Stimulated activated CD8-positive, alpha-beta memory T cell treated with anti-CD3 and anti-CD28 coated beads, Interleukin-7, amount 100 ng/mL, for 24 hours (primary cell): ENCODE results near the gene SLC38A8.

ENCODE experiments used
- DNase-seq: peaks from one replicate; pipeline ENCODE4 v3.0.0-alpha.2; 2020; ENCODE audit warnings: low read depth

Gene SLC38A8

DNA sequence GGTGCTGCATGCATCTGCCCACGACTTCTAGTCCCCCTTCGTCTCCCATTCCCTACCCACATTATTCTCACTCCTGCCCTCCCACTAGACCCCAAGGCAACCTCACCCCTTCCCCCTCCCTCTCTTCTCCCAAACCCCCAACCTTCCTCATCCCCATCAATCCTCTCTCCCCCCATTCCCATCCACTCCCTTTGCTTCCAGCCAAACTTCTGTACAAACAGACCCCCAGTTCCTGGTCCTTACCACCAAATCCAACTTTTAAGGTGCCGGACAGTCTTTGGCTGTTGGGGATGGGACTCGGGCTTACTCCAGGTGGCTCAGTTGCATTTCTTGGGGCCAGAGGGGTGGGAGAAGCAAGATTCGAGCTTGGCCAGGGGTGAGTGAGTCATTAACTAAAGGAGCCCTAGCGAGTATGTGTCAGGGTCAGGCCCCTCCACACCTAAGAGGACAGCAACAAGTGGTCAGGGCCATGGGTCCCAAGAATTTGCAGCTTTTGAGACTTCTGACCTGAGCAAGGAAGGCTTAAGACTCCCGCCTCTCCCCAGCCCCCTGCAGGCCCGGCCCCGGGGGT is at the start of gene SLC38A8:
Gene SLC38A8, minus strand, starts transcription at position 488 of the 571 bp plus-strand sequence. CDS start 638 bp downstream, outside the sequence.
- DNase-seq, result no peak

- DNase-seq, result no peak
These were observed 48.9 kb upstream of the SLC38A8 start for GRCh38 chr16:84091460-84091859.

DNA sequence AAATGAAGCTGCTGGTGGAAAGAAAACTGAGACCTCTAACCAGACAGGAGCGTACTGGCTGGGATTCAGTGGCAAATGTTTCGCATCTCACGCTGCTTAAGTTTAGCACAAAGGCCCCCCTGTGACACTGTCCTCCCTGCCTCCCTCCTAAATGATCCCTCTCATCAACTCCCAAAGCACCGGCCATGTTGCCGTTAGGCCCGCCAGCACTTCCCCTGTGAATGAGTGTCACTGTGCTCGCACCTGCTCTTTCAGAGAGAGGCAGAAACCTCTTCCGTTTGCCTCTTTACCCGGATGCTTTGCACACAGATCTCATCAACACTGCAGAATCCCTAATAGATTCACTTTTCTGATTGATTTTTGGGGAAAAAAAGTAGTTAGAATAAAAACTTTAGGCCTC is 47.6 kb upstream of the SLC38A8 start:
- no peak for DNase-seq

- no peak for DNase-seq
These were observed 46.2 kb upstream of the SLC38A8 start for GRCh38 chr16:84088695-84089395.

- no peak for DNase-seq
These were observed 45.0 kb upstream of the SLC38A8 start for GRCh38 chr16:84087466-84088151.

- no peak for DNase-seq
These were observed 44.4 kb upstream of the SLC38A8 start for GRCh38 chr16:84087001-84087400.

DNA sequence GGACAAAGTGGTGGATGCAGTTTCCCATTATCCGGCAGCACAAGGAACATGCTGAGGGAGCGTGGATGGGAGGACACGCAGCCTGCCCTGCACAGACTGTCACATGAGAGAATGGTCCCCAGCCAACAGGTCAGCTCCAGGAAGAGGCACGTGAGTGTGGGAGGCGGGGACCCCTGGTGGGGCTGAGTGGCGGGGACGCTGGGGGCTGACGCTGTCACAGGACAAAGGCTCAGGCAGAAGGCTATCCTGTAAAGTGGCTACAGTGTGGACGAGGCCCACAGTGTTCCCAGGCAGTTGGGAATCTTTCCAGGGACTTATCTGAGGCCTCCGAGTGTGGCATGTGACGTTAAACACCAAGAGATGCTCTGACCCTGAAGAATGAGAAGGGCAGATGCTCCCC is 43.7 kb upstream of the SLC38A8 start:
- no peak for DNase-seq

DNA sequence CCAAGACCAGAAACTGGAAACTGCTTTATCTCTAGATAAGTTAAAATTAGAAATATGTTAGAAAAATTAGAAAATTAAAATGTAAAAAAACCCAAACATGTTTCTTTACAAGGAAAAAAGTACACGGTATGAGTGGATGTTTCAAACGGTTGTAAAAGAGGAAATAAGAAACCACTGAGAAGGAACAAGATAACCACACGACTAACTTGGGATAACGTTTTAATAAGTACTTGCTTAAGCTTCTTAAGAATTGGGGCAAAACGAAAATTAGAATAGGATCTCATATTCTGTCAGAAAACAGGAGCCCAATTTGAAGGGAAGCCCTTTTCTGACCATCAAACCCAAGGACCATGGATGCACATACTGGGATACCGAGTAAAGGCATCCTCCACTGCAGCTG is 43.2 kb upstream of the SLC38A8 start:
- DNase-seq, result no peak

DNA sequence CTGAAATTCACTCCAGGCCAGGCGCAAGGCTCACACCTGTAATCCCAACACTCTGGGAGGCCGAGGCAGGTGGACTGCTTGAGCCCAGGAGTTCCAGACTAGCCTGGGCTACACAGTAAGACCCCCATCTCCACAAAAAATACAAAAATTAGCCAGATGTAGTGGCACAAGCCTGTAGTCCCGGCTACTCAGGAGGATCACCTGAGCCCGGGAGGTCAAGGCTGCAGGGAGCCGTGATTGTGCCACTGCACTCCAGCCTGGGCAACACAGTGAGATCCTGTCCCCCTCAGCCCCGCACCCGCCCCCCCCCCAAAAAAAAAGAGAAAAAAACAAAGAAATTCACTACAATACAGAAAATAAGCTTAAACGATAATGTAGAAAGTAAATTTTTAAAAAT is 42.7 kb upstream of the SLC38A8 start:
- no peak for DNase-seq

- DNase-seq, result peak; percentile 36
These were observed 42.1 kb upstream of the SLC38A8 start for GRCh38 chr16:84084570-84085270.

DNA sequence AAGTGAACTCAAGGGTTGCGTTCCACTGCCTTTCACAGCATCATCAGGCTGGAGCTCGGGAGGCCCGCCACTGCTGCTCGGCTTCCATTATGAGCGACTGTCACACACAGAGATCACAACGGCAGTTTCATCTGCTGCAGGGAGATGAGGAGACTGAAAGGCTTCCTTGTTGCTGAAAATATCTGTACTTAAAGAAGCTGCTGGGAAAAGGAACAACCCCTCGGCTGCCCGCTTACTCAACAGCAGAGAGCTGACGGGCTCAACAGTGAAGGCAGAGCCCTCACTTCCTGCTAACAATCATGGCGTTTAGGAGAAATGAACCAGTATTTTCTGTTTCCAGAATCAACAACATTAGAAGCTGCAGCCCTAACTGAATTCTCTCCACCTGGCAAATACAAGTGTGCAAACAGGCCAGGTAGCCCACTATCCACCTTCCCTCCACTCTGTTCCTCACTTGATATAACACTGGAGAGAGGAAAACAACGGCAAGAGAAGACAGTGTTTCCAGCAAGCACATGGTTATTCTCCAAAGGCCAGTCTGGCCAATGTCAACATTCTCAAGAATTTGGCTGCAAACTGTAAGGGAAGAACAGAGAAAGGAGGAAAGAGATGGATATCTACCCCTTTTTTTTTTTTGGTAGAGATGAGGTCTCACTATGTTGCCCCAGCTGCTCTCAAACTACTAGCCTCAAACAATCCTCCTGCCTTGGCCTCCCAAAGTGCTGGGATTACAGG is 40.4 kb upstream of the SLC38A8 start:
- no peak for DNase-seq

- DNase-seq, result no peak
These were observed 39.5 kb upstream of the SLC38A8 start for GRCh38 chr16:84082110-84082509.

- no peak for DNase-seq
These were observed 38.9 kb upstream of the SLC38A8 start for GRCh38 chr16:84081446-84081989.

GRCh38 chr16:84080813-84081212 is 38.2 kb upstream of the SLC38A8 start:
- DNase-seq, result no peak

GRCh38 chr16:84080378-84080777 is 37.8 kb upstream of the SLC38A8 start:
- no peak for DNase-seq

GRCh38 chr16:84079664-84080063 is 37.1 kb upstream of the SLC38A8 start:
- no peak for DNase-seq

GRCh38 chr16:84075376-84075775 is 32.8 kb upstream of the SLC38A8 start:
- no peak for DNase-seq

GRCh38 chr16:84074721-84075120 is 32.1 kb upstream of the SLC38A8 start:
- DNase-seq, result no peak

DNA sequence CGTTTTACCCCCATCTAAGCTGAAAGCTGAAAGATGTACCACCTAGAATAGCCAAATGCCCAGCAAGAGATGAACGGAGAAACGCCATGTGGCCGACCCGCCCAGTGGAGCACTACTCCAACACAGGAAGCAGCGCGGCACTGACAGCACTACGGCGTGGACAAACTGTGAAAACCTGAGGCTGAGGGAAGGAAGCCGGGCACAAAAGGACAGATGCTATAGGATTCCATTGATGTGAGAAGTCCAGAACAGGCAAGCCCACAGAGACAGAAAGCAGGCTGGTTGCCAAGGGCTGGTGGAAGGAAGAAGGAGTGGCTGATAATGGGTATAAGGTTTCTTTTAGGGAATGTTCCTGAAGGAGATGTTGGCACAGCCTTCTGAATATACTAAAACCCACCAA is 29.4 kb upstream of the SLC38A8 start:
- DNase-seq, result no peak

DNA sequence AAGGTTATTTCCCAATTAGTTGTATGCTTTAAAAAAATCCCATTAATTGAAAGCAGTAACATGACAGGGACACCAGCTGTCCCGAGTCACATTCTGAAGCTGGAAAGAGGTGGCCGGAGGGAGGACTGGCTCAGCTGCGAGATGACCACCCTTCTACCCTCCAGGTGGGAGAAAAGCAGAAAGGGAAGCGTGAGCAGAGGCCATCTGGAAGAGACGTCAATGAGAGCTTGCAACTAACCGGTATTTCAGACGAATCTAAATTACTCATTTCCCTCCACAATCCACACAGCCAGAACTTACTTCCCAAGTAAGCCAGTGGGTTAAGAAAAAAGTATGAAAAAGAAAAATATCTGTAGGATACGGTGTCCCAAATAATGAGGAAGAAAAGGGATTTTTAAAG is 28.5 kb upstream of the SLC38A8 start:
- DNase-seq, result no peak

DNA sequence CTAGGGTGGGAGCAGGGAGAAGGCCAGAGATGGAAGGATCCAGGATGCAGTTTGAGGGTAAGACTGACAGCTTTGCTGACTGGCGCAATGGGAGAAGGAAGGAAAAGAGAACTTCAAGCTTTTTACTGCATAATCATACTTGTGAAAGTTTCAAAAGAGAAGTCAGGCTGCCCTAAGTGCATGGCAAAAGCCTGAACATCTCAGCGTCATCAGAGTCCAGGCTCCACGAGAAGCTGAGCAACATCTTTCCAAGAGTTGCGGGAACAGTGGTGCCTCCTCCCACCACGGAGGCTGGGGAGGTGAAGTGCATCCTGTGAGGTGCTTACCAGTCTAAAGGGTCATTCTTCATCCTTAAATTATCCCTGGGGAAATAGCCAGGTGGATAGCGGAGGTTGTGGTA is 26.9 kb upstream of the SLC38A8 start:
- no peak for DNase-seq
